Measurements from ENCODE around the gene NECTIN1.

The NECTIN1 gene

DNA sequence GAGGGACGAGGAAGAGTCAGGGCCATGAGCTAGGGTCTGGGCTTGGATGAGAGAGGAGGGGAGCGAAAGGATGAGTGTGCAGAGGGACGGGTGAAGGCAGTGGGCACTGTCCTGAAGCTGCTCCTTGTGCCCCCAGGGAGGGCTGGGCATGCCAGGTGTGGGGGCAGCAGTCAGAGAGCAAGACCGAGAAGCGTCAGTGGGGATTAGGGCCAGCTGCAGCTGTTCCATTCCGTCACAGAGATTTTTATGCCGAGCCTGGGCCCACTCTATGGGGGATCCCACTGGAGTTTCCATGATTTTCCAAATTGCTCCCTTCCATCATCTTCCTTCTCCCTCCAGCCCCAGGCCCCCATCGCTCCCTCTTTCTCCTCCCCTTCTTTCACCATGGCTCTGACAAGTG is 93.2 kb downstream of the NECTIN1 start:
- DNase-seq = no peak

DNA sequence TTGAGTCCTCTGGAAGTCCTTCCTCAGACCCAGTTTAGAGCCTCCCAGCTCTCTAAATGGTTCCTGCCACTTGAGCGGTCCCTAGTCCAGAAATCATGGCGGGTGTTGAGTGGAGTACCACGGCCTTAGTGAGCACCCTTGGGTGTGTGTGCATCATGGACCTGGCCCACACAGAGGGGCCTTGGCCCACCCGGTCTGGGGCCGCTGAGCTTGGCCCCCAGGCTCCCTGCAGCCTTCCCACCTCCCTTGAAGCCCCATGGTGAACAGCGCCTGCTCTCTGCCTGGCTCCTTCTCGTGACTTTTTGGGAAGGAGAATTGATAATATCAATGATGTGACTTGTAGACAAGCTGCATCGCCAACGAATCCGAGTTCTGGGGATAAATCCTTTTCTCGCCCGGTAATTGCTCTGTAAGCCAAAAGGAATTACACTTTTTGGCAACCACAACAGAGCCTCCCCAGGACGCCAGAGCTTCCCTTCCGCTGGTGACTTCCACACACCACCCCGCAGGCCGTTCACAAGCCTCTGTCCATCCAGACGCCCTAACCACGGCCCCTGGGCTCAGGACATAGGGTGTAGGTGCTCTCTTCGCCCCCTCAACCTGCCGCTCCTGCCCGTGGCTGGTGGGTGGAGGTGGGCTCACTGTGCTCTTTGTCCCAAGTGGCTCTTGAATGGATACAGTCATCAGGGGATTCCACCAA is 93.8 kb downstream of the NECTIN1 start:
- no peak for DNase-seq

DNA sequence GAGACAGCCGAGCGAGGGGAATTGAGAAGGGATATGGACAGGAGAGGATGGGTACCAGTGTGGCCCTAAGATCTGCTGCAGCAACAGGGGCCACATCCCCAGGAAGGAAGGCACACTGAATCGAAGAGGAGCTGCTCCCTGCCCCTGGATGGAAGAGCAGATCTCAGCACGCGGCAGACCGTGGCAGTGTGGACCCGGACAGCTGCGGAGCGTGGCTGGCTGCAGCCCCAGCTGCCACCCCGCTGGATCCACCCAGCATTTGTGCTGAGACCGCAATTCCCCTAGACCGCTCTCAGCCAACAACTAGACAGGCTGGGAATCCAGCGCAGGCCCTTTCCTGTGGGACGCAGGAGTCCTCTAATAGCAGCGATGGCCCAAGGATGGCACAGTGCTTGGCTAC is 94.7 kb downstream of the NECTIN1 start:
- no peak for DNase-seq

DNA sequence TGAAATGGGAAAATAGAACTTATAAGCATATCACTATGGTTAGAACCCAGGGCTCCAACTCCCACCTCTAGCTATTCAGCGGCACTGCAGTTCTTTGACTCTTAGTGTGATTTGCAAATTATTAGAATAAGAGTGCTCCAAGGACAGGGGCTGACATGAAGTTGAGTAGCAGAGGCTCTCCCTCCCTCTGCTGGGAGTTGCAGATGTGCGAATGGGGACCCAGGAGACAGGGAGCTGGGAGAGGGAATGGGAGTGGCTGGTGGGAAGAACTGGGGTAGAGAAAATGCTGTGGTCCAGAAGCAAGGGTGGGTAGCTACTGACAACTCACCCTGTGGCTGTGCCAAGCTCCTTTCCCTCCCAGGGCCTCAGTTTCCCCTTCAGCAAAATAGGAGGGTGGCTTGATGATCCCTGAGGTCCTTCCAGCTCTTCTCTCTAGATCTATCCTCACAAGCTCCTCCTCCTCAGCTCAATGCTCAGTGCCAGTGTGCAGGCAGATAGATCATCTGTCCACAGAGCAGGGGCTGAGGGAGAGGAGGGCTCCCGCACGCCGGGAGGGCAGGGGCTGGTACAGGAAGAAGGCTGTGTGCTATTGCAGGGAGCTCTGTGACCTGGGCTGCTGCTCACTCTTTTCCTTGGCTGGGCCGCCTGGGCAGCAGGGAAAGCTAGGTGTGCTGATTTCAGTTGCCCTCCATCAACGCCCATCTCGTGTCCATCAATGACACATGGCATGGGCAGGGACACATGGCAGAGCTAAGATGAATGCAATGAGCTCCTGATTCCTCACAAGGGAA is 99.0 kb downstream of the NECTIN1 start:
- DNase-seq = no peak

DNA sequence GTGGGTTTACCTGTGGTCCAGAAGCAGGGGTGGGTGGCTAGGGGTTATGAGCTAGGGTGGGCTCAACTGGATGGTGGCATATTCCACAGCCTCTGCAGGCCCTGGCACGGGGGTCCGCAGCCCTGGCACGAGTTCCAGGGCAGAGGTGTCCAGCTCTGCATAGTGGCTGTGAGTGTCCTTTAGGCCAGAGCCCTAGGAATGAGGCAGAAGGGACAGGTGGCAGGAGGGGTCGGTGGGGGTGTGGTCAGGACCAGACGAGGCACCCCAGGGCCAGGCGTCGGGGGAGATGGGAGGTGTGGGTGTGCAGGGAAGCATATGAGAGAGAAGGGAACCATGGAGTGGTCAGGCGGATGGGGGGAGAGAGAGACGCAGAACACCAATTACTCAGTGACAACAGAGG is 99.9 kb downstream of the NECTIN1 start:
- DNase-seq = no peak

DNA sequence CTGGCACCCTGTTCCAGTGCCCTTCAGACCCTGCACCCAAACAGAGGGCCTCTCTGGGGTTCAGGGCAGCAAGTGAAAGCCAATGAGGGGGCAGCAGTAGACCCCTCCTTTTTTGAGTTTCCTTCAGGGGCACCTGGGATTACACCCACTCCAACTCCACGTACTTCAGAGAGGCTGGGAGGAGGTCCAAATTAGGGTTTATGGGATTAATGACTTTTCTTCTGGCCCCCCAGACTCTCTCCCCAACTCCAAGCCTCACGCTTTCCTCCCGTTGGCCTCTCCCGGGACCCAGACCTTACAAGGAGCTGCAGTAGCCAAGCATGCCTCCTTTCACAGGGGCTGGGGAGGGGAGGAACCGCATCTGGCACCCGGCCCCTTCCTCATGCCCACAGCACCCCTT is 101.7 kb downstream of the NECTIN1 start:
- no peak for DNase-seq

DNA sequence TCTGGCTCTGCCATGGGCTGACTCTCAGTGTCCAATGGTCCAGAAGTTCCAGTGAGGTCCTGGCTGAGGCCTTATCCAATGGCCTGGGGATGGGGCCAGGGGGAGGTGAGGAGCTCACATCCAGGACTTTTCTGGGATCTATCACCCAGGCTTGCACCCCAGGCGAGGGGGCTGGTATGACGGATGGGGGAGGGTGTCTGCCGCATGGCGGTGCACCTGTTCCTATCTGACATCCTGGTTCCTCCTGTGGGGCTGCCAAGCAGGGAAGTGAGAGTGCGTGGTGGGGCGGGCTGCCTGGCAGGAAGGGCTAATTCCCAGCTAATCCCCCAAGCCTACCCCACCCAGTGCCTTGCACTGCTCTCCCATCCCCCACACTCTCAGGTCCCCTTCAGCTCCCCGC is 102.1 kb downstream of the NECTIN1 start:
- DNase-seq = no peak

DNA sequence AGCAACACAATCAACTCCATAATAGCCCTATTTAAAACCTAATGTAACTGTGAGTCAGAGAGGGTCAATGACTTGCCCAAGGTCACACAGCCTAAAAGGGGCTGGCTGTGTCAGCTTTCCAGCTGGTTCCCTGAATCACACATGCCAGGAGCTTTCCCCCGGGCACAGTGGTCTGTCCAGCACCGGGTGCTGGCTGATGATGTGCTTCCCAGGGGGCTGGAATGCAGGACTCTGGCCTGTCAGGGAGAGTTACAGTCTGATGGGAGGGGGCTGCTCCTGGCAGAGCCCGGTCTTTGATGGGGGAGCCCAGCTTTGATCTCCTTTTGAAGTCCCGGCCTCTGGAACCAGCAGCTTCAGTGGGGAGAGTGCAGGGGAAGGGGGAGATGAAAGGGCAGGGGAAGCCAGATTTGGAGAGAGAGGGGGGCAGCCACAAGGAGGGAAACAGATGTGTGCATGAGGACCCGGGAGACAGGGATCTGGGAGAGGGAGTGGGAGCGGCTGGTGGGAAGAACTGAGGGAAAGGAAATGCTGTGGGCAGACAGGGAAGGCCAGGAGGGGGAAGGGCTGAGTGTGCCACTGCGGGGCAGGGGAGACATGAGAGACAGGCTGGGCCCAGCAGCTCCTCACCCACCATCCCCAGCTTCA is 102.7 kb downstream of the NECTIN1 start:
- no peak for DNase-seq

DNA sequence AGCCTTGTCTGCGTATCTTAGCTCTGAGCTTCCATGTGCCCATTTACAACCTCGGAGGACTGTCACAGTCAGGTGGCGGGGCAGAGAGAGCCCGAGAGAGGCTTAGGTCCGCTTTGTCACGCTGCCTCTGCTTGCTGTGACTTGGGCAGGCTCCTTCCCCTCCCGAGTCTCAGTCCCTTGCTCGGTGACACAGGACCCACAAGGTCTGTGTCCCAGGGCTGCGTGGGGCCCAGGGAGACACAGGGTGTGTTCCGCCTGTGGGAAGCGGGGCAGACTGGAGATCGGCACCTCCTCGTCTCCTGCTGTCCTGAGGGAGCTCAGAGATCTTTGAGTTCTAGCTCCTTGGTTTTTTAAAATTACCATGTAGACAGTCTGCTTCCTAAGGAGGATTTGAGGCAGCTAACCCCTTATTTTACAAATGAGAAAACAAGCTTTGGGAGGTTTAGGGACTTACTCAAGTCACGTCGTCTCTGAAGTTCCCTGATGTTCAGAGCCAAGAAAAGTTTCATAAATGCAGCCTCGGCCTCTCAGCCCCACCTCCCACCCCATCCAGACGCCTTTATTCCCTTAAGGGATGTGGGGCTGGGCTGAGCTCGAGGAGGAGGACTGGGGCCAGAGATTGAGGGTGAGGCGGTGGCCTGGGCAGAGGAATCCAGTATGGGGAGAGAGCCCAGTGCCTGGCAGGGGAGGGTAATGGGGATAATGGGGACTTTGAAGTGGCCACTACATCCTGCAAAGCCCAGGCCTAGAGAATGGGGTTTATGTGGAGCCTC is 103.6 kb downstream of the NECTIN1 start:
- DNase-seq = no peak

DNA sequence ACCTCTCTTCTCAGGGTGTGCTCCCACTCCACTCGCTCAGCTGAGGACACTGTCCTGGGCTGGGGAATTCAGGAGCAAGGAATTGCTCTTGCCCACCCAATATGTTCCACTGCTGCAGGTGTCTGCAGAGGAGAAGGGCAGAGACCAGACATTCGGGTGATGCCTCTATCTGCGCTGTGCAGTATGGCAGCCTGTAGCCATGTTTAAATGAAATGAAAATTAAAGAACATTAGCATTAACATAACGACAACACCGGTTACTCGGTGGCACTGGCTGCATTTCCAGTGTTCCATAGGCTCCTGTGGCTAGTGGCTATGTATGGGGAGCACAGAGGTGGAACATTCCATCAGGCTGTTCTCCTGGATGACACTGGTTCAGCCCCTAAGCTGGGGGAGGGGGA is 104.4 kb downstream of the NECTIN1 start:
- no peak for DNase-seq

DNA sequence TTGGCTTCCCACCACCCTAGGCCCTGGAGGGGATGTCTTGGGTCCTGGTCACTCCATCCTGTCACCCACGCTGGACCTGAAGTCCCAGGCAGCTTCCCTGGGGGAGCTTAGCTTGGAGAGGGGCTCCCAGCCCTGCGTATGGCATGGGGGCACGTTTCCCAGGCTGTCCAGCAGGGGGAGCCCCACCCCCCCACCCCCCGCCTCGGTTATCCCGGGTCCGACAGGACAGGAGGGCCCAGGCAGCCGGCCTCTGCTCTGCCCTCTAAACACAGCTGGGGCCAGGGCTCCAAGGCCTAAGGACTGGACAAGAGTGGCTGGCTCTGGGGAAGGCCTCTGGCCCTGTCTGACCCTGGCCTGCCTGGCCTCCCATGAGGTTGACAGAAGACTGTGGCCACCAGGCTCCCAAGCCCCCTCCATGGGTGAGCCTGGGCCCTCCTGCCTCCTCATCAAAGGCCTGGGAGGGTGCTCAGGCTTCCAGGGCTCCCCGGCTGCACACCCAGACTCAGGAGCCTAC is 104.8 kb downstream of the NECTIN1 start:
- no peak for DNase-seq

DNA sequence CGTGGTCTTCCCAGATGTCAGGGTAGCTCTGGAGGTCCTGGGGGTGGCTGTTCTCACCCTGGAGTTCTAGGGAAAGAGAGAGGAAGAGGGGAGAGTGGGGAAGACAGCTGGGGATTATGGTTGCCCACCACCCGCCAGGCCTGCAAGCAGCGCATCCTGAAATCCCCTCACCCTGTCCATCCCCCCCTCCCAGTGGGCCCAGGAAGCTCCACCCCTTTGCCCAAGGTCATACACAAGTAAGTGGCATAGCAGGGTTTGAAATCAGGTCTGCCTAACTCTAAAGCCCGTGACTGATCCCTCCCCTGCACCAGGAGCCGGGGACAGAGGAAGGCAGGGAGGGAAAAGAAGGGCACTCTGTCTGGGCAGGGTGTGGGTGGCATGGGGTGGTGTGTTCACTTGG is 105.3 kb downstream of the NECTIN1 start:
- no peak for DNase-seq

DNA sequence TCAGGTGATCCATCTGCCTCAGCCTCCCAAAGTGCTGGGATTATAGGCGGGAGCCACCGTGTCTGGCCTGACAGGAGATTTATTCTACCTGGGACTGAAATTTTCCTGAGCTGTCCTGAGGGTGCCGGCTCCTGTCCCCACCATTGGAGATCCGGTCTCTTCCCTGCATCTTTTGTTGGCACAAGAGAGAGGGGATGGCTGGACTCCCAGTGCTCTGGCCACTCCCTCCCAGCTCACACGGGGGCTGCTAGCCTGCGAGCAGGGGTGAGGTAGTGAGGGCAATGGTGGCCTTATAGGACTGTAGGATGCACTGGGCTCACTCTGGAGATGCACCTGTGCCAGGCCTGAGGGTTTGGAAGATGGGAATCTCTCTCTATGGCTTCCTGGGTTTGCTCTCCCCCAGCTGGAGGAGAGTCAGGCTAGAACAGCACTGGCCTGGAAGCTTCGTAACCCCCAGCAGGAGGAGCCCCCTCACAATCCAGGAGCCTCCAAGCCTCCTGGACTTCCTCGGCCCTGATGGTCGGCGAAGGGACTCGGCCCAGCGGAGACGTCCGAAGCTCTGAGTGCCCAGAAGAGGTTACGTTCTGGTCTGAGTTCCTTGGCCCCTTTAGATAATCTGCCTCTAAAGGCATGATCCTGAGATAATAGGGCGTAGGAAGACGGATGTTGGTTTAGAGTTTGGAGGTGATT is 106.4 kb downstream of the NECTIN1 start:
- no peak for DNase-seq

DNA sequence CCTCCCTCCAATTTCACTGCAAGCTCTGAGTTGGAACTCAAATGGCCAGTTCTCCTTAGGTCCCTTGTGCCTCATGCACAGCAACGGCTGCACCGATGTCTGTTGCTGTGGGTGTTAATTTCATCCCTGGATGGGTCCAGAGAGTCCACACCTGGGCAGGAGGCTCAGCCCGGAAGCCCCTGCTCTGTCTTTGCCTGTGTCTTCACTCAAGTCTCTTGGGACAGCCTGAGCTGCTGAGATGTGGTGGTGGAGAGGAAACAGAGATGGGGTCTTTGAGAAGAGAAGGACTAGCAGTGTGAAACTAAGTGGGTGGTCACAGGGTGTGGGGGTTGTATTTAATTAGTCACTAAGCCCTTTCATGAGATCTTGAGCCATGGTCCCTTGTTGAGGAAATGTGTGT is 109.3 kb downstream of the NECTIN1 start:
- no peak for DNase-seq

DNA sequence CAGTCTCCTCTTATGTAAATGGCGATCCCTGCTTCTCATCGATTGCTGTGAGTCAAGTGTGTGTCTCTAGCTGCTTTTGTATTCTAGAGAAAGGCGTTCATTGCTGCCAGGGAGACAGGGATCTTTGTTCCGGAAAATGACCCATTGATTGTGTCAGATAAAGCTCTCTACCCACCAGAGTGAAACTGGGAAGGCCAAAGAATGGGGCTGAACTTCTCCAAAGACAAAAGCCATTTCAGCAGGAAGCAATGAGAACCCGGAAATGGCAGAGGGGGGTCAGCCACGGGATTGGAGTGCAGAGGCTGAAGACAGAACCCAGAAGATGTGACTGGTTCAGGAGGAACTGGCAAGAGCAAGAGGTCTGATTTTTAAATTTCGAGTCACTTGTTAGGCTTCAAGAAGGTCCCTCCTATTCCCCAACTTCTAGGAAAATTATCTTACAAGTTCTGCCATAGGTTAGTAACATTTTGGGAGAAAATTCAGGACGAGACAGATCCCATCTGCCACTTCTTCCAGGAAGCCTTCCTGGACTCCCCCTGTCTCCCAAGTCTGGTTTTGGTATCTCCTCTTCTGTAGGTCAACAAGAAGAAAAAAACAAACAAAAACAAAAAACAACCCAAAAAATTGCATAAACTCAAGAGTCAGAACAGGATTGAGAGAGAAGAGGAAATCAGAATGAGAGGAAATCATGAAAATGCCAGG is 110.6 kb downstream of the NECTIN1 start:
- DNase-seq = no peak

DNA sequence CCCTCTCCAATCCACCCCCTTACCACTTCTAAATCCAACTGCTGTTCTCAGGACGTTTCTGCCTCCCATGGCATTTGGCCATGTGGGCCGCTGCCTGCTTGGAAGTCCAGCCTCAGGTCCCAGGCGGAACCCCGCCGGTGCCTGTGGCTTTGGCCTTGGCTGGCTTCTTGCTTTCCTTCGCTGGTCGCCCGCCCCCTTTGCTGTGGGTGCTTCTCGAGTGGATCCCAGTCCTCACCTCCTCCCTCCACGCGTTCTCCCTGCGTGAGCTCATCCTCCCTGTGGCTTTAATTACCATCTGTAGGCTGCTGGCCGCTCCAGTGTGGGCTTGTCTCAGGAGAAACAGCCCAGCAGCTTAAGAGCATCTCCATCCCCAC is 111.7 kb downstream of the NECTIN1 start:
- no peak for DNase-seq

DNA sequence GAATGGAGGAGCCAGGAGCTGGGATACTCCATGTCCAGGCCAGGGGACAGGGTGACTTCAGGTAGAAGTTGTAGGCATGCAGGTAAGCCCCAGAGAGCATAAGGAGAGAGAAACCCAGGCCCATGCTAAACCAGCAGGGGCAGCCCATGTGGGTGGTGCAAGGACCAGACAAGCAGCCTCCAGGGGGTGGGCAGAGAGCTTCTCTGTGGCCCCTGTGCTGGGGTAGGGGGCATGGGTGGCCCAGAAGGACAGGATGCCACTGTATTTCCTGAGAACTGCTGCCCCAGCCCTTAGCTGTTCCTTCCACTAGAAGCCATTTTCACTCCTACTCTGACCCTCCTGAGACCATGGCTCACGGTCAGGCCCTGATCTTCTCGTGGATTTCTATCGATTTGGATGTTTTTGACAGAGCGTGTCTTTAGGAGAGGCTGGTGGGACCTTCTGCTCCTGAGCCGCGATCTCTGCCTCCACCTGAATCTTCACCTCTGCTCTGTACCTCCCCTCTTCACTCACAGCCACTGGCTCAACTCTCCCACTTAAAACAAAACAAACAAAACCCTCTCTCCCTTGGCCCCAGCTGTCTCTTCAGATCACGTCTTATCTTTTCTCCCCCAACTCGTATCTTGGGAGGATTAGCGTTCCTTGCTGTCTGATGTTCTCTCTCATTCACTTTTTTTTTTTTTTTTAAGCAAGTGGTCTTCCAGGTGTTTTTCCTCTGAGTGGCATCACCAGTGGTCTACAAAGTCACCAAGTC is 112.2 kb downstream of the NECTIN1 start:
- no peak for DNase-seq

DNA sequence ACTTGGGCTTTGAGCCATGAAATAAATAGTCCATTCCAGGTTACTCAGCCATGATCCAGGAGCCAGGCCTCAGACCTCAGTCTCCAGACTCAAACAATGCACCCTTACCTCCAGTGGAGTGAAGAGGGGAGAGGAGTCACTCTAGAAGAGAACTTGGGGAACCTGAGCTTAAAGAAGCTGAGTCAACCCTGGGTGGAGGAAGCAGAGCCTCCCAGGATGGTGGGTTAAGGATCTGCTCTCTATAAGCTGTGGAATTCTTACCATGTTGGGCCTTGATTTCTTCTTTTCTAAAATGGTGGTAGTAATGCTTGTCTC is 113.2 kb downstream of the NECTIN1 start:
- DNase-seq = no peak

DNA sequence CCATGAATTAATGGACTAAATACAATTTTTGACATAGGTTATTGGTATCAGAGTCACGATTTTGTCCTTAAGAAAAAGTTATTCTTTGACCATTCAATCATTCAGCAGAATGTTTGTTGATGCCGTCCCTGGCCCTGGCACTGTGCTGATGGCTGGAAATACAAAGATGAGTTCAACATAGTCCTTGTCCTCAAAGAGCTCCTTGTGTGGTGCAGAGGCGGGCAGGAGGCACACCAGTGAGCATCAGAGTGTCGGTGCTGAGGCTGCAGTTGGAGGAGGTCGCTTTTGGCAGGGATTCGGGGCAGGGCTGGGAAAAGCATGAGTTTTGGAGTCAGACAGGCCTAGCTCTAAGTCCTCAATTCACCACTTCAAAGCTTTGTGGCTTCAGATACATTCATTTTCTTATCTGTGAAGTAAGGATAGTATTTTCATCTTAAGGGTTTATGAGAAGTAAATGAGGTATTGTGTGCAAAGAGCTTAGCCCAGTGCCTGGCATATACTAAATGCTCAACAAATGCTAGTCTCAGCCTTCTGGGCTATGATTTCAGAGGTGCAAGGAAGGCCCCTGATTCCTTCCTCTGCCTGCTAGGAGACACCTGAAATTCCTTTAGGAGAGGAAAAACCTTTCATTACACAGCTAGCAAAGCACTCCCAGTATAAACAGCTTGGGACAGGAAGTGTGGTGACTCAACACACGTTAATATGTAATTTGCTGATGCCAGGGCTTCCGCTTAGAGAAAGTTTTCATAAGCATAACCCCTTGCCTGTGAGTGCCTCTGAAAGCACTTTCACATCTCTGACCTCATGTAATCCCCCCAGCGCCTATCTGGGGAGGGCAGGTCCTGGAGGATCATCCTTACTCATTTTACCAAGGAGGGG is 113.8 kb downstream of the NECTIN1 start:
- DNase-seq = no peak
